ENCODE data around the gene PPARGC1A.

Gene PPARGC1A

DNA sequence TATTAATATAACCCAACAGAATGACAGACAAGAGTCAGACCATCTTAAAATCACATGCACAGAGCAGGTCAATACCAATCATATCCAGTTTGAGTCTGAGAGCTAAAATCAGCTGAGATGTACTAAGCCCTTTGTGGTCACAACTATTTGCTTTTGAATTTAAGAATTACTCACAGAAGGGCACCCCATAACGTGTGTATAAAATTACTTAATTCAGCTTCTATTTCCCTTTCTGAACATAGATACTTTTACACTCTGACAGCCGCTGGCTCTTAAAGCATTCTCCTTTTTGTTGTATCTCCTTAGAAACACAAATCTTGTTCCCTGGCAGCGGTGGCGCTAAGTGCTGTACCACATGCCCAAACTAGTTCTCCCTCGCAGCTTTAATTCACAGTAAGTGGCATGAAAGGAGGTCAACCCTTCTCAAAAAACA is 14.8 kb upstream of the PPARGC1A start:
- no peak for DNase-seq

DNA sequence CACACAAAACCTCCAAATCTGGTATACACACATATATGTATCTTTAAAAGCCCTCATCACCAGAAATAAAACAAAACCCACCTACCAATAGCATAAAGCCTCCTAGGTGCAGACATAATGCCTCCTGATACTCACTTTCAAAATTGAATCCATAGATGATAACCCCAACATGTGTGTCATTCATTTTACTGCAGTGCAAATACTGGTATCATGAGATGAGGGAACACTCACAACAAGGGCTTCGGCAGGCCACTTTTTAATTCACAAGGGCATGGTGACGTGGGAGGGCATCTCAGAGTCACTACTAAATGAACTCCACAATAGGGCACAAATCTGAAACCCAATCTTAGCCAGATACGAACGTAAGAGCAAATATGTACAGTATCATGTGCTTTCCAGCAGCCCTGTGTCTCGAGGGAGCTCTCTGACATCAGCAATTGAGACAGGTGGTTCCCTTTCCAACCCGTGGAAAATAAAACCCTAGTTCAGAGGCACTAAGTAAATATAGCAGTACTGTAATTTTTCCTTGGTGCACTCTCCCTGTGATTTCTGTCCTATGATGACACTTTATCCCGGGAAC is 14.1 kb upstream of the PPARGC1A start:
- DNase-seq = no peak

DNA sequence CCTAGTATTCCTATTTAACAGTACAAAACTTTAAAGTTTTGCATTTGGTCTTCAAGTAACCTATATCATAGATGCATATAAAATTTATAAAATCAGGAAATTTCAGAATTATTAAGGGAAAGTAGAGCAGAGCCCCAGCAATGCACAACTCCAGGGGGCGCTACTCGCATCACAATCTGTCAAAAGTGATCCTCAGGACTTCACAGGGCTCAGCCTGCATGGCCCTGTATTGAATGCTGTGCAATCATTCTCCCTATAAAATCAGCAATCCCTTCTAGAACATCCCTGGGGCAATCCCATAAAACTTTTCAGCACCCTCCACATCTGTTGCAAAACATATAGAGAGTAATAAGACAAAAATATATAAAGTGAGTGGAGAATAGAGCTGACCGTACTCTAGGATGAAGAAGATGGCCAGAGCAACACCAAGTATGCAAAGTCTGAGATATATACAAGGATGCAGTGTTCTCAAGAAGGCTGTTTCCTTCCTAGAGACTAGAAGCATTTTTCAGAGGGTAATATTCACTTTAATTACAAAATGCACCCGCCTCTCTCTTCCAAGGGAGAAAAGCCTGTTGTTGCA is 12.5 kb upstream of the PPARGC1A start:
- DNase-seq = no peak

DNA sequence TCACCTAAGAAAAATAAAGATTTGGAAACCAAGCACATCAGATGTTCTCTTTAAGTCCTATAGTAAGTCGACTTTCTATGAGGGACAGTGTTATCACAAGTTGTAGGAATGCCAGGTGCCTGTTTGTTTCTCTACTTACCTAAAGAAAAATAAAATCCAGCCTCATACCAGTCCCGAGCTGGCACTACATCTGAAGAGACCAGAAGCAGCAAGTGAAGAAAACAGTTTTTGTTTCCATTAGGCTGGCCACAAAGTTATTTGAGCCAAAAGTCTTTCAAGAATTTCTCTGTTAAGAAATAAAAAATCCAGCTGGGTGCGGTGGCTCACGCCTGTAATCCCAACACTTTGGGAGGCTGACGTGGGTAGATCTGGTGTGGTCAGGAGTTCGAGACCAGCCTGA is 10.8 kb upstream of the PPARGC1A start:
- DNase-seq = no peak

DNA sequence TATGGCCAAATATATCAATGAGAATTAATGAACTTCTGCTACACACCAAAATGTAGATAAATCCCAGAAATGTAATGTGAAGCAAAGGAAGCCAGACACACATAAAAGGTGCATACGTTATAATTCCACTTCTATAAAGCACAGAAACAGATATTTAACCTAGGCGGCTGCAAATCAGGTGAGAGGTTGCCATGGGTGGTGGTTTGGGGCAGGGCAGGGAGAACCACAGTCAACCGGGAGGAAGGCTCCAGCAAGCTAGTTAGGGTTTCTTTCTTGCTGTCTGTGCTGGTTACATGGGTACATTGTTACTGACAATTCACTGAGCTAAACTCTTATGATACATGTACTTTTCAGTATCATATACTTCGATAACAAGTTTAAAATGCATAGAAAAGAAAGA is 9.7 kb upstream of the PPARGC1A start:
- DNase-seq = no peak

DNA sequence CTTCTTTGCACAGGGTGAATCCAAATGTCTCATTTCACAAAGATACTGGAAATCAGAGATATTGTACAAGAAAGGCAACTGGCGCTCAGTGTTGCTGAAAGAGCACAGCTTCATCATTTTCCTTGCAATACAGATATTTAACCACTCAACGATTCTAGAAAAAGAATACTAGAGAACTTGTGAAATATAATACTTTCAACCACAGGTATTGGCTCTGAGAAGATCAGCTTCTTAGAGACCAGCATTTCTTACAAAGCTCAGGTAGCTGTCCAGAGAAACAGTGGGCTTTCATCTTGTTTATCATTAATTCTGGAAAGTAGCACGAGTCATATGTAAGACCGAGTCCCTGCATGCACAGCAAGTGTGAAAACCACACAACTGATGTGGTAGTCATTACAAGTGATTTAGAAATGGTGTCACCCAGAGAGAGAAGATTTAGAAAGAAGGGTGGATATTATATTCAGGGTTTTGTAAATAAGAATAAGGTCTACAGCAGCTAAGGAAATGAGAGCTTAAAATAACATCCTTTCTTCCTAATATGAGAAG is 7.8 kb upstream of the PPARGC1A start:
- DNase-seq = no peak

DNA sequence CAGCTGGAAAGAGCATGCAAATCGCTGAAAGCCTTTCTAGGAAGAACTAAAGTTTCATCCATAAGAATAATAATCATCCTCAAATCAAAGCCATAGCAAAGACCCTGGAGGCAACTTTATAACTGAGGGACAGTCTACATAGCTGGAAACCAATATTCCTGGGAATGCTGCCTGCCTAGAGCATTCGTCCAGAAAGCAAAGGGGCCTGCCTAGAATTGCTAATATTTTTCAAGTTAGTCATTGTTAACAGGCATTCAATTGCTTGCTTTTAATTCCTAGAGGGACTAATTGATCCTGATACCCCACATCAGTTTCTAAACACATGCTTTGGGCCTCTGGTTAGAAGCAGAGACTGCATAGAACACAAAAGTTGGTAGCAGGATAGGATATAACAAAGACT is 4.2 kb upstream of the PPARGC1A start:
- no peak for DNase-seq

DNA sequence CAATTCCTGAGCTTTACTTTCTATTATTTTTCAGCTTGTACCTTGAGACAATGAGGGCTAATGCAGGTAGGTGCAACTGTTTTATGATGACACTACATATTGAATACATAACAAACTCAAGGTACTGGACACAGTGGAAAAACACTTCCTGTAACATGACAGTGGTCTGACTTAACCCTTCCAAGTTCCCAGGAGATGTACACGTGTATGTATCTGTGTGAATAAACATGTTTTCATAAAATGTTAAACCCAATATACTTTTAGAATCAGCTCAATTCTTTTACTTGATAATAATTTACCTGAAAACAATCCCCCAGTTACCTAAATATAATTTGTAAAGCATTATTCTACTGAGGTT is 1.2 kb upstream of the PPARGC1A start:
- no peak for DNase-seq

DNA sequence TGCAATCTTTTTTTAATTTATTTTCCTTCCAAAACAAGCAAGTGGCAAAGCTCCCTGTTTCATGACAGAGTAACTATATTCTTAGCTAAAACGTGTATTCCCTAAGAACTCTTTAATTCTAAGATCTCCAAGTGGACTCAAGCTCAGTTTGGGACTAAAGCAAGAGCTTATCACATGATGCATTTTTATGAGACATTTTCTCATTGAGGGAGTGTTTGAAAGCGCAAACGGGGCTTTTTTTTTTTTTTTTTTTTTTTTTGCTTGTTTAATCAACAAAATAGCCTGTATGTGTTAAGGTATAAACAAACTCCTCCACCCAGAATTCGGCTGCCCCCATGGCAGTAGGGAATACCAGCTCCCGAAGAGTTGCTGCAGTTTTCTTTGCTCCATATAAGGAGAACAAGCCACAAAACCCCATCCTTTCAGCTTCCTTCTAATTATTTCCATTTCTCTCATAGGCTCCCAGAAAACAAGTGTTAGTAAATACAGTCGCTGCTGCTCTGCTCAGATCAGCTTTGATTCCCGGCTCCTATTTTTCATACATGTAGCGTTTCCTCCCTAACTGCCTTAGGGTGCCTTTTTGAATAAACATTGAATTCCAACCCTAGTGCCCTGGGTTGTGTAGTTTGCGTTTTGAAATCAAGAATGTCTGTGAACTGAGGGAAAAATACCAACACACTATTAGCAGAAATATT is 669 bp upstream of the PPARGC1A start:
- no peak for DNase-seq

DNA sequence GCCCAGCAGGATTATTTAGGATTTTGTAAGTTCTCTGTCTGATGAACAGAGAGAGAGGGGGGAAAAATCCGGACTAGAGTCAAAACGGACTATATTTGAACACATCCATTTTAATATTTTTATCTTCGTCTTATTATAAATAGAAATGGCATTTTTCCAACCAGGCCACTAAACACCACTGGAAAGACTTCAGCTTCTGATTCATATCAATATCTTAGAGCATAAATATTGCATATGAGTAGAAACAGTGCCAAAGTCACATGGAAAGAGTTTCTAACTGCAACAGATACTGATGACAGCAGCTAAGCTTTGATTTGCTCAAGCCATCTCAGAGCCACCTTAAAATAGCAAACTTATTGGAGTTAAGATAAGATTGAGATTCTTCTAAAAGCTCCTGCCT is 456 bp downstream of the PPARGC1A start:
- DNase-seq = no peak

DNA sequence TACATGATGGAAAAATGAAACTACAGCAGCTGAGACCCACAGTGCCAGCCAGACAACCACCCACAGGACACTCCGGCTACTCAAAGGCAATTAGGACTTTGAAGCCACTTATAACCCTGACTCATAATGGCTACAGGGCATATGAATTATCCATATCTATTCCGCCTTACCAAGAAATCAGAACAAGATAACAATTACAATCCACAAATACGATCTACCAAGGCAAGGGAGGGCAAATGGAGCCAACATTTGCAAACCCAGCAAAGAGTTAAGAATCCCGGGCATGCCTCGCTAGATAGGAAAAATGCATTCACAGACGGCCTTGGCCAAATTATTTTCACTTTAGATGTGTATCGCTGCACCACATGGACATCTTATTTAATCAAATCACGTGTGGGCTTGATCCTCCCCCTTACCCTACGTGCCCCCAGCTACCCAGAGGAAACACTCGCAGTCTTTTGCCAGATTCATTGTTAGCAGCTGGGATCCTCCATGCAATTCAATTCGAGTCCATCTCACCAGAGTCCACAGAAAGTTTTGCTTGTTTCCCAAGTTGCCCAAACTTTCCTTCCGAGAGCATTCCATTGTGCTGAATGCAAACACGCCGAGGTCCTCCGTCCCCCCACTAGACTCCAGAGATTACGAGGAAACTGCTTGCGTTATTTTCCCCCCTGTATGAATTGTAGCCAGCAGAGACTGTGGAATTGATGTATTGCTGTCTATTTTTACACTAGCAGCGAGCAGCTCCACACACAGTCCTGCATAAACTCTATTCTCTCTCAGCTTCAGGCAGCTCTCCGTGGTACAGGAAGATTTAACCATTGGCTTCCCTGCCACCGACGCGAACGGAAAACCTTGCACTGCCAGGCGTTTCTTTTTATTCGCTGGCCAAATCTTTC is 1.2 kb downstream of the PPARGC1A start:
- no peak for DNase-seq

DNA sequence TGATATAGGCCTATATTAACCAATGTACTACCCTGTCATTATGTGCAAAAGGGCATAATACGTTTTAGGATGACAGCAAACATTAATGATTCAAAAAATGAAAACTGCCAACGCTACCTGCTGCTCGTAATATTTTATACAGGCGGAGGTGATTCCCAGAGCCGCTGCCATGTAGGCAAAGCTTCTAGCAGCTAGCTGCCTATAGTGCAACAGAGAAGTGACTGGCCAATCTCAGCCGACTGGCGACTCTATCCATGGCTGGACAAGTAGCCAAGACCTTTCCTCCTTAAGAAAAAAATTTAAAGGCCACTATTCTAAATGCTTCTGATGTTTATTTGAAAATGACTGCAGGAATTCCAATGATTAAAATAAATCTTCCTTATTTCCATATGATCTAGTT is 1.9 kb downstream of the PPARGC1A start:
- no peak for DNase-seq

DNA sequence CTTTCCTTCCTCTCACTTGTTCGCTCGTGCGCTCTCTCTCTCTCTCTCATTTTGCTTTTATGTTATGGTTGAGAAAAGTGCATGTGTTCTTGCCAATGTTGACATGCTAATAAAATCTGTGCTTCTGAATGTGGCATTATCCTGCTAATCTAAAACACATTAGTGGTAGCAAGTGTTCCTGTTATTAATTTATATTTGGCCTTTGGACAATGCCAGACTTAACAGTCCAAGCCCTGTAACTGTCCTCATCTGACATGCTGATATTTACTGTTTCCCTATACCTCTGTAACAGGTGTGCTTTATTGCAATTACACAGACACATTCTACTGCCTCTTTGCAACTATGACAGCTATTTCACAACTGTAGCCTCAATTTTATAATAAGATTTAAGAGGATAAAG is 2.7 kb downstream of the PPARGC1A start:
- DNase-seq = no peak

DNA sequence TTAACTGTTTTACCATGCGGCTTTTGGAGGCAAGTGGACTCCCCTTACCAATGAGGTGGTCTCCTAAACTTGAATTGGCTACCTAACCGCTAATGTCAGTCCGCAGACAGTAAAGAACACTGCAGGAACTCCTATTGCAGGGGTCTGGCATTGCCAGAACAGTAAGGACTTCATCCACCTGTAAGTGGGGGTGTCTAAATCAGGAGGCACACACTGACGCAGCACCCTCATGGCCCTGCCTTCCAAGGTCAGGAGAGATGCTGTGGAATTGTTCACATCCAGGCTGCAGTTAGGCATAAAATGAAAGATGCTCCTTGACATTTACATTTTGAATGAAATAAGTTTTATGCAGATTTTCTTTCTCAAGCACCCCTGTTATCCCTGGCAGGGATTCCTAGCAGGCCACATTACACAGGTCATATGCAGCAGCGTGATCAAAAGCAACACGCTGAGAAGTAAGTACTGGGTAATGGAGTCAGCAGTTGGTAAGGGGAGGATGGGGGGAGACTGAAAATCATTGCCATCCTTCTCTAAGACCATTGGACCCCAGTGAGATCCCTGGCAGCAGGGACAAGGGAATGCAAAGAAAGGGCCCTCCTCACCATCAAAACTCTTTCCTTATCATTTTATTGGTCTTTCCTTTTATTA is 3.8 kb downstream of the PPARGC1A start:
- no peak for DNase-seq

DNA sequence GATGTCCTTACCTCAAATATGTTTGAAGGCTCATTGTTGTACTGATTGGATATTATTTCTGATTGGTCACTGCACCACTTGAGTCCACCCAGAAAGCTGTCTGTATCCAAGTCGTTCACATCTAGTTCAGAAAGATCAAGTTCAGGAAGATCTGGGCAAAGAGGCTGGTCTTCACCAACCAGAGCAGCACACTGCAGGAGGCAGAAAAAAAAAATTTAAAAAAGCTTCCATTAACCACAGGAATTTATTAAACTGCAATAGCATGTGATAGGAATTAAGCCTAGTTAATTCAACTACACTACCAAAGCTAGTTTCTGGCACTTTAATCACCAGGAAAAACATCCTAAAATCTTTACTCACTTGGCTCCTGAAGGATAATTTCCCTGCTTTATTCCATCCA is 5.1 kb downstream of the PPARGC1A start:
- no peak for DNase-seq

DNA sequence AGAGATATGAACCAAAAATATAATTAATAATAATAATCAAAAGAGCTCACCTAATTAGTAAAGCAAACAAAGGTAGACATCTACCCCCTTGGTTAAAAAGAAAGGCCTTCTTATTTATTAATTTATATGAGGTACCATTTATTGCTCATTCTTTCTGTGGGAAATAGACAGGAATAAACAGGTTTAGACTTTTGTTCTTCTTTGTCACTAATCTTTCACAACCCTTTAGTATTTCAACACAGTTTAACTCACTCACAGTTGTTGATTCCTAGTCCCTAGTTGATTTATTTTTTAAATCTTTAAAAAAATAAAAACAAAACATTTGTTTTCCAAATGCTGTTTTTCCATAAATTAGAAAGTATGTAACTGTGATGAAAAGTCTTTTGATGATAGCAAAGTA is 5.6 kb downstream of the PPARGC1A start:
- no peak for DNase-seq

DNA sequence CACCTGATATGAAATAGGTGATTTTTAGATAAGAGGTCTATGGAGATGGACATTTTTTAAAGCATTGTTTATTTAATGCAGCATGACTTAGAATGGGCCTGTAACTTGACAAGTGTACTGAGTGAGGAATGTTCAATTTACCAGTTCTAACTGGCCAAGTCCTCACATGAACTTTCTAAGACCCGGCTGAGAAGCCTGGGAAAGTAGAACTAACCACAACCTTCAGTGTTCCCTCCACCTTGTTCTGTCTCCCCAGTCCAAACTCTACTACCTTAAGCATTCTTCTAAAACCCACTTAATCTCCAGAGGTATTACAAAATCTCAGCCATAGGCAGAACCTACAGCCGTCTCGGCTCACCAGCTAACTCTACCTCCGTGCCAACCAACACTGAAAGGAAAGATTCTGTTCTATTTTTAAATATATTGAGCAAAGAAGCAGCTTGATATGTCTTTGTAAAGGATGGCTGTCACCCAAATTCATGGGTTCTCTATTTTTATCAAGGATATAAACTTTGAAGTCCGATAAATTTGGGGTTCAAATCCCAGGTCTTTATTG is 6.8 kb downstream of the PPARGC1A start:
- DNase-seq = no peak

DNA sequence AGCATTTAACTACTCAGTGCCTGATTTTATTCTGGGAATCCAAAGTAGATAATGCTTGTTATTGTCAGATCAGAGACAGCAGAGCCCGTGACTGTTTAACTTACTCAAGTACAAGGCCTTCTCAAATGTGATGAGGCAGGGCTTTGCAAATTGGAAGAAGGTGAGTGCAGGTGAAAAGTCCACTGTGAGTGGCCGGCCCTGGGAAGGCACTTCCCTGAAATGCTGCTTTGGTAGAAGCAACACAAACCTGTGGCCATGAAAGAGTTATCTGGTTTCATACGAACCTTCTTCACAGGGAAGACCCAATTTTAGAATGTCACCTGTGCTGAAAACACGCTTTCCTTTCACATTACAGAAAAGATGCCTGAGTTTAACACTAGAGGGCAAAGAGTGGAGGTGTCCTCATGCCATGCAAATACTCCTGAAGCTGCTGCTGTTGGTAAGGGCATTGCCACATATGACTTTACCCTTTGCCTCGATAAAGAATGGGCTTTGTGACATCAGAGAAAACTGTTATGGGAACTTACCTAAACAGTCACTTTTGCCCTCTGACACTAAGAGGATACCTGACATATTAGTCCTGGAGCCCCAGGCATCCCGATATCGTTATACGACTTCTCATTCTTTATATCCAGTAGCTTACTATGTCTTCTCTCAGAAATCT is 8.0 kb downstream of the PPARGC1A start:
- no peak for DNase-seq

DNA sequence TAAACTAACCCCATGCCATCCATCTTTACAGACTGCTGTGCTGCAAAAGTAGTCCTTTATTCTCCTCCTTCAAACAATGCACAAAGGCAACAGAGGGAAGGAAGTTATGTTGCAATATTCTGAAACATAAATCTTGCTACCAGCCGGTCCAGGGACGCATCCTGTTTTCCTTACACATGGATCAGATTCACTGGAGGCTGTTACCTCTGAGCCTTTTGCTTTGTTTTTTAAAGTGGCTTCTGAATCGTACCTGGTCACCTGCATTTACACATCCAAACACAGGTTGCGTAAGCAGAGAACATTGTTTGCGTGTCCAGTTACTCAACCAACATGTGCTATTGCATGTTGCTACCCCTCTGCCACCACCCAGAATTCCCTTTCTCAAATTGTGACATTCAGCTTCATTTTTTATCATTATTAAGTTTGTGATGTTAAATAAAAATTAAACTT is 8.8 kb downstream of the PPARGC1A start:
- no peak for DNase-seq

DNA sequence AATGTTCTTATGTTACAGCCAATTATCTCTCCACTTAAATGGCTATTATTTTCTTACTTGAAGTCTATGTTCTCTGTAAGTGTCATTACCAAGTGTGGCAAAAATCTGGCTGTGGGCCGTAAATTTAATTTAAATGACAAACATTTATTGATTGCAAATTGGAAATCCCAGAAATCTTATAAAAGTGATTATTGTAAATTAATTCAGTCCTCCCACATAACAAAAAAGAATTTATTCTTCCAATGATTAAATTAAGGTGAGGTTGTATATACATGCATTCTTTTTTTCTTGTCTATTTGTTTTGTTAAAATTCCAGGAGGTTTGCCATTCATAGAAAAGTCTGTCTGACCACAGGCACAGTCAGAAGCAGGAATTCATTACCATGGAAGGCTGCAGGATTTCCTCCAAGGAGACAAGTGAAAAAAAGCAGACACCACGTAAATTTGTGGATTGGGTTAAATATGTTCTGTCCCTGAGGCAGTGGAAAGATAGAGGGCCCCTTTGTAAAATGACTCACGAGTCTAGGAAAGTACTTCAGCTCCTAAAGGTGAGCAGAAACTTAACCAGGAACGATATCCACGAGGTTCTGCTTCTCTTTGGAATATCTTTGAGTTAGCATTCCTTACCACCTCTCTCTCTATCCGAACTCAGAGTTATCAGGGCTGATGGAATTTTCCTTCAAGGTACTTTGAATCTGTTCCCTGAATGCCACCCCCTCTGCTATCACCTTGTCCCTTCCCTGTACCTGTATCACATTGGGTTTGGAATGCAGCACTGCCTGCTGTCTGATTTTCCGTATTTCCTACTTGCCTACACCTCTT is 10.7 kb downstream of the PPARGC1A start:
- no peak for DNase-seq
